SHP77 treated with DMSO at 0.1 percent for 48 hours (cell line): ENCODE results near the gene BLTP1.

Source experiments
- DNase-seq: peaks from one replicate; lab custom pipeline; 2025; lab: John Stamatoyannopoulos, UW

BLTP1 gene

GRCh38 chr4:122167369-122167768 lies 15.2 kb downstream of the BLTP1 start:
- no peak for DNase-seq

DNA sequence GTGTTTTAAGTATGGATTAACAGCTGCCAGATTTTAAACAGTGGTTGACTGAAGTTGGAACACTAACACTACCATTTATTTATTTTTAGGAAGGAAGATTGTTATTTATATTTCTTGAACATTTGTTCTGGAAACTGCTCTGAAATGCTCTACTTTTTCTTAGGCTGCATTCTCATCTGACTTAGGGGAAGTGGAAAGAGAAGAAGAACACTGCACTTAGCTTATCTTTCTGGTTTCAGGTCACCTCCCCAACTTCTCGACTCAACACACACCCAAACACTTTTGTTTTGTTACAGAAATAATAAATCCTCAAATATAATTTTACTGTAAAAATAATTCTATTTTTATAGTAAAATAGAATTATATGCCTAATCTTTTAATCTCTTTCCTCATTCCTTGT lies 18.6 kb downstream of the BLTP1 start:
- DNase-seq: no peak

GRCh38 chr4:122171323-122171722 lies 19.2 kb downstream of the BLTP1 start:
- no peak for DNase-seq

GRCh38 chr4:122172266-122172665 lies 20.1 kb downstream of the BLTP1 start:
- DNase-seq: no peak

DNA sequence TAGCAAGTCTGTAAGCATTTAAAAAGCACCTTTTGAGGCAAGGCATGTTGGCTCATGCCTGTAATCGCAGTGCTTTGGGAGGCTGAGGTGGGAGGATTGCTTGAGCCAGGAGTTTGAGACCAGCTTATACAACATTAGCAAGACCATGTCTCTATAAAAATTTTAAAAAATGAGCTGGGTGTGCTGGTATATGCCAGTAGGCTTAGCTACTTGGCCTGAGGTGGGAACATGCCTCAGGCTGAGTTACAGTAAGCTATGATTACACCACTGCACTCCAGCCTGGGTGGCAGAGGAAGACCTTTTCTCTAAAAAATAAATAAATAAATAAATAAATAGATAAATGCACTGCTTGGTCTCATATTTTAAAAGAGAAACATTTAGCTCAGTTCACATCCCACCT lies 26.8 kb downstream of the BLTP1 start:
- DNase-seq: no peak

- DNase-seq: no peak
Measured at GRCh38 chr4:122195718-122196117, 43.6 kb downstream of the BLTP1 start.
